ENCODE results near the gene NRG3. TPM values are rescaled to one million over a fixed set of nuclear protein-coding genes. Genes with fewer than 3 reads are reported as not detected.
"Not testable (repeated sequence)": the region's sequence is repeated elsewhere in the genome, so short reads cannot be mapped to it uniquely, and the experiment has no call there.

Gene NRG3
- total and polyA plus RNA-seq, 2 donors (not counting 1 experiment from before 2014, with no cell fraction given) = 0.06 TPM; not detected in 1

GRCh38 chr10:82953331-82953730 lies 1078.3 kb downstream of the NRG3 start:
- H3K4me3 ChIP-seq (ENCODE audit: control extremely low read depth in 1 of 5, extremely low read depth in 1 of 5, insufficient read depth in 1 of 5, low read depth in 2 of 5, low read length in 4 of 5) = no peak overlapping the region
- DNase-seq (no peak), ATAC-seq (ENCODE audit: low read depth) (no peak)
- no peak overlapping the region for H3K9ac ChIP-seq (ENCODE audit: low read length)
- H4K20me1 ChIP-seq (ENCODE audit: control insufficient read depth, insufficient read depth, low read length, poor library complexity, severe bottlenecking) = no peaks in the 10 kb centered on the region
- H3K27ac Mint-ChIP-seq = no peak overlapping the region
- H3K4me1 Mint-ChIP-seq = no peaks in the 10 kb centered on the region
- POLR2A ChIA-PET = no interaction called here
- TF ChIP-seq CTCF (IDR thresholded peaks at IDR 0.05) = no peak
- TF ChIP-seq EZH2 (IDR thresholded peaks at IDR 0.05; ENCODE audit: borderline replicate concordance, insufficient read depth, low read depth, low read length, poor library complexity, severe bottlenecking) = no peak
- H3K9me3 Mint-ChIP-seq (ENCODE audit: insufficient read depth) = peaks cover 2% of the 10 kb centered on the region
- no peak overlapping the region for H3K4me3 Mint-ChIP-seq
- no peak overlapping the region for H3K4me2 ChIP-seq (replicated peaks; ENCODE audit: low read depth, low read length, poor library complexity, severe bottlenecking)
- no peaks in the 10 kb centered on the region for H3K79me2 ChIP-seq (ENCODE audit: control insufficient read depth, insufficient read depth, low read length)
- CTCF ChIA-PET = no interaction called here
- no peaks in the 10 kb centered on the region for H3K9me3 ChIP-seq (ENCODE audit: control extremely low read depth in 1 of 3, control insufficient read depth in 2 of 3, insufficient read depth in 1 of 3, low read length in 2 of 3)
- no CpG with 5 or more reads among the region's 5 CpGs for WGBS (ENCODE audit: insufficient coverage)
- H3K4me1 ChIP-seq (ENCODE audit: control insufficient read depth in 2 of 2, insufficient read depth in 2 of 2, low read length in 2 of 2) = no peaks in the 10 kb centered on the region
- no peaks in the 10 kb centered on the region for H3K27me3 Mint-ChIP-seq
- H3K36me3 ChIP-seq (replicated peaks in 1 of 2; ENCODE audit: control extremely low read depth in 1 of 2, control insufficient read depth in 1 of 2, extremely low read depth in 1 of 2, insufficient read depth in 2 of 2, low read length in 1 of 2) = no peaks in the 10 kb centered on the region
- H2AFZ ChIP-seq (ENCODE audit: insufficient read depth, low read depth, low read length, poor library complexity, severe bottlenecking) = no peak overlapping the region
- intact Hi-C loops (cut with micrococcal nuclease) = no loop called here
- H3K27me3 ChIP-seq (replicated peaks in 1 of 4; ENCODE audit: control extremely low read depth in 1 of 4, control insufficient read depth in 3 of 4, insufficient read depth in 4 of 4, low read length in 3 of 4) = no peaks in the 10 kb centered on the region
- no peak overlapping the region for H3K27ac ChIP-seq (ENCODE audit: low read length in 2 of 2)

- H3K4me1 Mint-ChIP-seq = no peaks in the 10 kb centered on the region
- DNase-seq = no peak
- CTCF ChIA-PET = no interaction called here
- H3K27me3 ChIP-seq (replicated peaks in 1 of 4; ENCODE audit: control extremely low read depth in 1 of 4, control insufficient read depth in 3 of 4, insufficient read depth in 4 of 4, low read length in 3 of 4) = no peaks in the 10 kb centered on the region
- ATAC-seq (ENCODE audit: low read depth) = no peak
- no peaks in the 10 kb centered on the region for H3K9me3 ChIP-seq (ENCODE audit: control extremely low read depth in 1 of 3, control insufficient read depth in 2 of 3, insufficient read depth in 1 of 3, low read length in 2 of 3)
- no CpG with 5 or more reads among the region's 4 CpGs for WGBS (ENCODE audit: insufficient coverage)
- TF ChIP-seq EZH2 (IDR thresholded peaks at IDR 0.05; ENCODE audit: borderline replicate concordance, insufficient read depth, low read depth, low read length, poor library complexity, severe bottlenecking) (no peak), CTCF (IDR thresholded peaks at IDR 0.05) (no peak)
- no peak overlapping the region for H3K27ac ChIP-seq (ENCODE audit: low read length in 2 of 2)
- no peak overlapping the region for H2AFZ ChIP-seq (ENCODE audit: insufficient read depth, low read depth, low read length, poor library complexity, severe bottlenecking)
- no peak overlapping the region for H3K4me2 ChIP-seq (replicated peaks; ENCODE audit: low read depth, low read length, poor library complexity, severe bottlenecking)
- H3K4me3 Mint-ChIP-seq = no peak overlapping the region
- no peaks in the 10 kb centered on the region for H3K4me1 ChIP-seq (ENCODE audit: control insufficient read depth in 2 of 2, insufficient read depth in 2 of 2, low read length in 2 of 2)
- H4K20me1 ChIP-seq (ENCODE audit: control insufficient read depth, insufficient read depth, low read length, poor library complexity, severe bottlenecking) = no peaks in the 10 kb centered on the region
- no peaks in the 10 kb centered on the region for H3K36me3 ChIP-seq (replicated peaks in 1 of 2; ENCODE audit: control extremely low read depth in 1 of 2, control insufficient read depth in 1 of 2, extremely low read depth in 1 of 2, insufficient read depth in 2 of 2, low read length in 1 of 2)
- no peaks in the 10 kb centered on the region for H3K79me2 ChIP-seq (ENCODE audit: control insufficient read depth, insufficient read depth, low read length)
- no peaks in the 10 kb centered on the region for H3K27me3 Mint-ChIP-seq
- POLR2A ChIA-PET = no interaction called here
- intact Hi-C loops (cut with micrococcal nuclease) = no loop called here
- peaks cover 2% of the 10 kb centered on the region for H3K9me3 Mint-ChIP-seq (ENCODE audit: insufficient read depth)
- no peak overlapping the region for H3K27ac Mint-ChIP-seq
- no peak overlapping the region for H3K4me3 ChIP-seq (ENCODE audit: control extremely low read depth in 1 of 5, extremely low read depth in 1 of 5, insufficient read depth in 1 of 5, low read depth in 2 of 5, low read length in 4 of 5)
- H3K9ac ChIP-seq (ENCODE audit: low read length) = no peak overlapping the region
Observed at GRCh38 chr10:82953909-82954308, 1078.9 kb downstream of the NRG3 start.

GRCh38 chr10:82960421-82961060 lies 1085.5 kb downstream of the NRG3 start:
- H3K4me1 Mint-ChIP-seq; DNase-seq; ATAC-seq (ENCODE audit: low read depth); H3K4me1 ChIP-seq (ENCODE audit: control insufficient read depth in 2 of 2, insufficient read depth in 2 of 2, low read length in 2 of 2); H3K9me3 Mint-ChIP-seq (ENCODE audit: insufficient read depth); H3K9ac ChIP-seq (ENCODE audit: low read length); intact Hi-C loops (cut with micrococcal nuclease); H3K27ac ChIP-seq (ENCODE audit: low read length in 2 of 2); H3K9me3 ChIP-seq (ENCODE audit: control extremely low read depth in 1 of 3, control insufficient read depth in 2 of 3, insufficient read depth in 1 of 3, low read length in 2 of 3); POLR2A ChIA-PET; H3K4me3 Mint-ChIP-seq; H3K36me3 ChIP-seq (replicated peaks in 1 of 2; ENCODE audit: control extremely low read depth in 1 of 2, control insufficient read depth in 1 of 2, extremely low read depth in 1 of 2, insufficient read depth in 2 of 2, low read length in 1 of 2); CTCF ChIA-PET; H3K27me3 Mint-ChIP-seq; H3K27ac Mint-ChIP-seq; H3K79me2 ChIP-seq (ENCODE audit: control insufficient read depth, insufficient read depth, low read length); H3K4me3 ChIP-seq (ENCODE audit: control extremely low read depth in 1 of 5, extremely low read depth in 1 of 5, insufficient read depth in 1 of 5, low read depth in 2 of 5, low read length in 4 of 5); H3K27me3 ChIP-seq (replicated peaks in 1 of 4; ENCODE audit: control extremely low read depth in 1 of 4, control insufficient read depth in 3 of 4, insufficient read depth in 4 of 4, low read length in 3 of 4); H3K4me2 ChIP-seq (replicated peaks; ENCODE audit: low read depth, low read length, poor library complexity, severe bottlenecking); H2AFZ ChIP-seq (ENCODE audit: insufficient read depth, low read depth, low read length, poor library complexity, severe bottlenecking); H4K20me1 ChIP-seq (ENCODE audit: control insufficient read depth, insufficient read depth, low read length, poor library complexity, severe bottlenecking): not testable (repeated sequence)
- 76% methylated on average over 6 of the region's 7 CpGs for WGBS (ENCODE audit: insufficient coverage)
